ENCODE measurements around the gene MPIG6B.

DNA sequence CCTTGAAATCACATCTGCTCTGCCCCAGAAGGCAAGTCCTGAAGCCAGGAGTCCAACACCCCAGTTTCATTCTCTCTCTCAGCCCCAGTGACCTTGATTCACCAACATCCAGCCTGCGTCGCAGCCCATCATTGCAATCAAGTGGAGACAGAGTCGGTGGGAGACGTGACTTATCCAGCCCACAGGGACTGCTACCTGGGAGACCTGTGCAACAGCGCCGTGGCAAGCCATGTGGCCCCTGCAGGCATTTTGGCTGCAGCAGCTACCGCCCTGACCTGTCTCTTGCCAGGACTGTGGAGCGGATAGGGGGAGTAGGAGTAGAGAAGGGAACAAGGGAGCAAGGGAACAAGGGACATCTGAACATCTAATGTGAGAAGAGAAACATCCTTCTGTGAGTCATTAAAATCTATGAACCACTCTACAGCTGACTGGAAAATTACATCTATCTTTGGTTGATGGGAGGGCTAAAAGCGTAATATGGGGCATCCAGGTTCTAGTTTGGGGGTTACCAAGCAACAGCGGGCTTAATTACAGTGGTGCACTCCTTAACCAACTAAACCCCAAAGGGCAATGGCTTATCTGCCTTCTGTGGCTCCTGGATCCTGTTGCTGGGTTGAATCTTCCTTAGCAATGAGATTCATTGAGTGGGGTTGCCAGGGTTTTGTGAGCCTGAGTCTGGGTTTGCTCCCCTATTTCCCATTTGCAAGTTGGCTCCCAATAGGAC lies 5.5 kb upstream of the MPIG6B start:
- no peak for TF ChIP-seq CREB1 (IDR thresholded peaks at IDR 0.05; ENCODE audit: low read depth)
- TF ChIP-seq TCF12 (IDR thresholded peaks at IDR 0.05; ENCODE audit: low read depth): no peak
- no peak for TF ChIP-seq EP300 (IDR thresholded peaks at IDR 0.05; ENCODE audit: borderline replicate concordance)
- TF ChIP-seq MAX (IDR thresholded peaks at IDR 0.05): no peak
- no peak for TF ChIP-seq ZBTB7A (IDR thresholded peaks at IDR 0.05; ENCODE audit: low read depth)
- no peak for TF ChIP-seq EGR1 (IDR thresholded peaks at IDR 0.05)
- TF ChIP-seq YY1 (IDR thresholded peaks at IDR 0.05; ENCODE audit: low read depth): no peak
- no peak for TF ChIP-seq CEBPB (IDR thresholded peaks at IDR 0.05)
- no peak for TF ChIP-seq TEAD4 (IDR thresholded peaks at IDR 0.05)
- TF ChIP-seq FOXM1 (IDR thresholded peaks at IDR 0.05; ENCODE audit: borderline replicate concordance, low read depth): no peak
- no peak for TF ChIP-seq TAF1 (IDR thresholded peaks at IDR 0.05; ENCODE audit: low read depth)
